Measurements from ENCODE around the gene LRCH1. TPM values are rescaled to one million over a fixed set of nuclear protein-coding genes. Genes with fewer than 3 reads are reported as not detected.

LRCH1 gene
- total RNA-seq, 6 experiments from 2014 or later, result 11.3 to 13.9 (median 12.5) TPM

- Mint-ChIP-seq H3K27me3 (ENCODE audit: insufficient read depth) (peaks cover 5% of the 10 kb centered on the region; the same call in 1 of the 2 replicates), H3K4me3 (no peak overlapping the region), H3K4me1 (ENCODE audit: low read depth) (no peaks in the 10 kb centered on the region; the same call in 1 of the 2 replicates), H3K27ac (no peak overlapping the region), H3K9me3 (no peaks in the 10 kb centered on the region), H3K36me3 (ENCODE audit: low read depth) (no peaks in the 10 kb centered on the region)
- no peak for TF ChIP-seq CTCF (IDR thresholded peaks at IDR 0.05)
- DNase-seq, result no peak
Observed at GRCh38 chr13:46536341-46536740, 16.6 kb upstream of the LRCH1 start.

GRCh38 chr13:46539231-46539630 is 13.7 kb upstream of the LRCH1 start:
- no peak overlapping the region for H3K27ac Mint-ChIP-seq
- no peak for TF ChIP-seq CTCF (IDR thresholded peaks at IDR 0.05)

GRCh38 chr13:46541210-46541609 is 11.8 kb upstream of the LRCH1 start:
- H3K27ac Mint-ChIP-seq, result no peak overlapping the region
- H3K27me3 Mint-ChIP-seq (ENCODE audit: insufficient read depth), result peaks cover 7% of the 10 kb centered on the region
- no peaks in the 10 kb centered on the region for H3K9me3 Mint-ChIP-seq
- DNase-seq, result no peak
- no peaks in the 10 kb centered on the region; the same call in 1 of the 2 replicates for H3K4me1 Mint-ChIP-seq (ENCODE audit: low read depth)
- no peaks in the 10 kb centered on the region for H3K36me3 Mint-ChIP-seq (ENCODE audit: low read depth)
- no peak for TF ChIP-seq CTCF (IDR thresholded peaks at IDR 0.05)
- H3K4me3 Mint-ChIP-seq, result no peak overlapping the region

More at GRCh38 chr13:46539231-46539630, 13.7 kb upstream of the LRCH1 start:
- Mint-ChIP-seq H3K9me3 (no peaks in the 10 kb centered on the region), H3K4me1 (ENCODE audit: low read depth) (no peaks in the 10 kb centered on the region), H3K36me3 (ENCODE audit: low read depth) (no peaks in the 10 kb centered on the region), H3K27me3 (ENCODE audit: insufficient read depth) (peaks cover 5% of the 10 kb centered on the region; the same call in 1 of the 2 replicates), H3K4me3 (no peak overlapping the region)
- DNase-seq, result no peak

- Mint-ChIP-seq H3K36me3 (ENCODE audit: low read depth) (no peaks in the 10 kb centered on the region), H3K9me3 (no peaks in the 10 kb centered on the region), H3K27ac (no peak overlapping the region), H3K27me3 (ENCODE audit: insufficient read depth) (peaks cover 4% of the 10 kb centered on the region; the same call in 1 of the 2 replicates), H3K4me3 (no peak overlapping the region), H3K4me1 (ENCODE audit: low read depth) (no peaks in the 10 kb centered on the region; the same call in 1 of the 2 replicates)
- no peak for DNase-seq
- no peak for TF ChIP-seq CTCF (IDR thresholded peaks at IDR 0.05)
Observed at GRCh38 chr13:46542833-46543232, 10.1 kb upstream of the LRCH1 start.

- Mint-ChIP-seq H3K9me3 (no peaks in the 10 kb centered on the region), H3K4me1 (ENCODE audit: low read depth) (no peaks in the 10 kb centered on the region; the same call in 1 of the 2 replicates), H3K36me3 (ENCODE audit: low read depth) (no peaks in the 10 kb centered on the region), H3K27me3 (ENCODE audit: insufficient read depth) (peaks cover 4% of the 10 kb centered on the region; the same call in 1 of the 2 replicates), H3K27ac (no peak overlapping the region), H3K4me3 (no peak overlapping the region)
- no peak for DNase-seq
- TF ChIP-seq CTCF (IDR thresholded peaks at IDR 0.05), result no peak
Observed at GRCh38 chr13:46543287-46543686, 9.7 kb upstream of the LRCH1 start.
